ENCODE measurements around the gene NPAT.
"Not testable (repeated sequence)": the region's sequence is repeated elsewhere in the genome, so short reads cannot be mapped to it uniquely, and the experiment has no call there.

NPAT gene

GRCh38 chr11:108218912-108219783 lies 3.3 kb downstream of the NPAT start:
- no peak for DNase-seq (ENCODE audit: low read depth)

GRCh38 chr11:108218455-108218854 lies 4.0 kb downstream of the NPAT start:
- DNase-seq (ENCODE audit: low read depth), result no peak

- no peak for DNase-seq (ENCODE audit: low read depth)
These were observed 5.5 kb downstream of the NPAT start for GRCh38 chr11:108216988-108217387.

- no peak for DNase-seq (ENCODE audit: low read depth)
These were observed 8.7 kb downstream of the NPAT start for GRCh38 chr11:108213784-108214183.

GRCh38 chr11:108210441-108210840 lies 12.0 kb downstream of the NPAT start:
- no peak for DNase-seq (ENCODE audit: low read depth)

- DNase-seq (ENCODE audit: low read depth), result no peak
These were observed 14.8 kb downstream of the NPAT start for GRCh38 chr11:108207683-108208060.

GRCh38 chr11:108206969-108207682 lies 15.3 kb downstream of the NPAT start:
- DNase-seq (ENCODE audit: low read depth), result no peak

- DNase-seq (ENCODE audit: low read depth), result no peak
These were observed 16.3 kb downstream of the NPAT start for GRCh38 chr11:108206171-108206570.

GRCh38 chr11:108204929-108205499 lies 17.4 kb downstream of the NPAT start:
- DNase-seq (ENCODE audit: low read depth), result no peak

GRCh38 chr11:108204376-108204775 lies 18.1 kb downstream of the NPAT start:
- DNase-seq (ENCODE audit: low read depth), result no peak

- DNase-seq (ENCODE audit: low read depth), result no peak
These were observed 19.4 kb downstream of the NPAT start for GRCh38 chr11:108203075-108203474.

- DNase-seq (ENCODE audit: low read depth), result no peak
These were observed 22.8 kb downstream of the NPAT start for GRCh38 chr11:108199446-108200321.

GRCh38 chr11:108198833-108199232 lies 23.6 kb downstream of the NPAT start:
- no peak for DNase-seq (ENCODE audit: low read depth)

GRCh38 chr11:108197351-108197750 lies 25.1 kb downstream of the NPAT start:
- no peak for DNase-seq (ENCODE audit: low read depth)

- no peak for DNase-seq (ENCODE audit: low read depth)
These were observed 25.5 kb downstream of the NPAT start for GRCh38 chr11:108196901-108197300.

GRCh38 chr11:108193725-108194124 lies 28.7 kb downstream of the NPAT start:
- no peak for DNase-seq (ENCODE audit: low read depth)

- no peak for DNase-seq (ENCODE audit: low read depth)
These were observed 44.9 kb downstream of the NPAT start for GRCh38 chr11:108177570-108177969.

- no peak for DNase-seq (ENCODE audit: low read depth)
These were observed 52.3 kb downstream of the NPAT start for GRCh38 chr11:108170184-108170583.

GRCh38 chr11:108167624-108168023 lies 54.8 kb downstream of the NPAT start:
- no peak for DNase-seq (ENCODE audit: low read depth)

- DNase-seq (ENCODE audit: low read depth), result not testable (repeated sequence)
These were observed 59.6 kb downstream of the NPAT start for GRCh38 chr11:108162878-108163277.

GRCh38 chr11:108160970-108161566 lies 61.4 kb downstream of the NPAT start:
- no peak for DNase-seq (ENCODE audit: low read depth)

- no peak for DNase-seq (ENCODE audit: low read depth)
These were observed 67.8 kb downstream of the NPAT start for GRCh38 chr11:108154591-108154990.
